SK-N-MC (cell line): ENCODE results near the gene KCNJ6.

ENCODE experiments used
- EZH2 ChIP-seq: fragments of 200-600 bp; sonication (generic); IDR thresholded peaks from one replicate; pipeline ENCODE4 v1.6.1; 2017; ENCODE audit warnings: antibody characterized with exemption
- FOXP2 ChIP-seq: optimal IDR thresholded peaks from 2 replicates; pipeline ENCODE3; 2011; ENCODE audit warnings: mild to moderate bottlenecking, moderate library complexity; ENCODE audit not compliant: insufficient read depth; ENCODE audit errors: extremely low read length, control extremely low read depth
- POLR2AphosphoS5 ChIP-seq: IDR thresholded peaks from 2 replicates; pipeline ENCODE4 v1.6.1; 2012; ENCODE audit warnings: mild to moderate bottlenecking, low read depth, low read length, borderline replicate concordance

DNA sequence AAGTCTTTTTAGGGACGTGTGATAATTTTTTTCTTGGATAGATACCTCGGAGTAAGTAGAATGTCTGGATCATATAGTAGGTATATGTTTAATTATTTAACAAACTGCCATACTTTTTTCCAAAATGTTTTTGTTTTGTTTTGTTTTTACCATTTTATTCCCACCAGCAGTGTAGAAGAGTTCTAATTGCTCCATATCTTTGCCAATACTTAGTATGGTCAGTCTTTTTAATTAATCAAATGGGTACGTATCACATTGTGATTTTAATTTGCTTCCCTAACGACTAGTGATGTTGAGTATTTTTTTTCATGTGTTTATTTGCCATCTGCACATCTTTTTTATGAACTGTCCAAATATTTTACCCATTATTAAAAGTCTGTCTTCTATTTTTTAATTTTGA lies 23.6 kb upstream of the KCNJ6 start:
- TF ChIP-seq POLR2AphosphoS5, result no peak
- no peak for TF ChIP-seq EZH2
- no peak for TF ChIP-seq FOXP2
